Spleen (tissue), 7 donors: ENCODE results near the gene PIM3.

ENCODE experiments used
- CTCF ChIP-seq, 11 experiments: fragments of 200-600 bp in 7 of 11; fragments of 450-650 bp in 4 of 11; sonication (generic) in 4 of 11; IDR thresholded peaks in 8 of 11; conservative IDR thresholded peaks in 3 of 11; 1 replicate in 7 of 11; 2 replicates in 4 of 11; pipeline versions ENCODE4 v1.4.0 to v1.8.0; 2016 to 2021; ENCODE audit warnings: antibody characterized with exemption in 11 of 11, inconsistent platforms in 4 of 11, mild to moderate bottlenecking in 1 of 11
- POLR2A ChIP-seq, 3 donors: fragments of 450-650 bp; IDR thresholded peaks; one replicate each; pipeline ENCODE4 v1.5.1; 2017; ENCODE audit warnings: antibody characterized with exemption in 3 of 3, mild to moderate bottlenecking in 1 of 3
- POLR2AphosphoS5 ChIP-seq, 3 donors: sonication (generic); formaldehyde crosslinking; IDR thresholded peaks; one replicate each; pipeline ENCODE4 v1.5.1; 2017; ENCODE audit warnings: antibody characterized with exemption in 3 of 3
- donor health status: DM: no; HTN: no; CAD: no; lungs with moderate emphysema.
- donor health status: DM: no; HTN: no; CAD: no.
- donor health status: DM: no; HTN: no; CAD: no.

- TF ChIP-seq CTCF (IDR thresholded peaks at IDR 0.05 in 8 of 11, conservative IDR thresholded peaks at IDR 0.05 in 3 of 11) (no peak), POLR2A (IDR thresholded peaks at IDR 0.05) (no peak), POLR2AphosphoS5 (IDR thresholded peaks at IDR 0.05) (no peak)
These were observed 46.5 kb downstream of the PIM3 start for GRCh38 chr22:50007057-50007511.
